Measurements from ENCODE around the gene WHRN. TPM values are rescaled to one million over a fixed set of nuclear protein-coding genes. Genes with fewer than 3 reads are reported as not detected.

The WHRN gene
- total RNA-seq, 4 donors from 2014 or later, result 5.4 to 23.6 (median 8.5) TPM

DNA sequence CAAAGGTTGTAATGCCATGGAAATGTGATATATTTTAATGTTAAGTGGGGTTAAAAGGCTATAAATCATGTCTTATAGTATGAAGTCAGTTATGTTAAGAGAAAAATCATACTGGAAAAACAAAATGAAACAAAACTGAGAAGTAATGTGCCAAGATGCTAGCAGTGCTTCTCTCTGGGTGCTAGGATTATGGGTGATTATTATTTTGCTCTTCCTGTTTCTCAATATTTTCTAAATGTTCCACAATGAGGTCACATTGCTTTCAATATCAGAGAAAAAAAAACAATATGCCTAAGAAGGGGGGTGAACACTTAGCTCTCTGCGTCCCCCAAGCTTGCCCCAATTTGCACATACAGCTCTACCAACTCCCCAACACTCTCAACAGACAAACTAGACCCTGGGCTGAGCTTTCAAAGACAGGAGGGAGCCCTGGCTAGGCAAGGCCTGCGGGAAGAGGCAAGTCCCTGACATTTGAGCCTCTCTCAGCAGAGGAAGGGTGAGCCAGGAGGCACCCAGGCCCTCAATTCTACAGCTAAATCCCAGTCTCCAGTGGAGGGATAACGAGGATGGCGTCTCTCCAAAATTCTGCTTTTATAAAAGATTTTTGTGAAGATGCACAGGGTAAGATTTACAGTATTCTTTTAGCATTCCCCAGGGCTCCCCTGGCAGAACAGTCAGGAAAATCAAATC is 24.4 kb downstream of the WHRN start:
- no peaks in the 10 kb centered on the region for H3K36me3 ChIP-seq
- no peaks in the 10 kb centered on the region for H3K27me3 ChIP-seq
- TF ChIP-seq POLR2A (IDR thresholded peaks at IDR 0.05), result no peak
- no peak for TF ChIP-seq POLR2AphosphoS5 (IDR thresholded peaks at IDR 0.05)
- no peak for DNase-seq
- H3K27ac ChIP-seq, result no peak overlapping the region
- H3K9me3 ChIP-seq, result no peaks in the 10 kb centered on the region
- in situ Hi-C loops (cut with MboI; ENCODE audit: low pct_ligation_motif_present in 1 of 4, low pct_unique_long_range_greater_than_20kb in 1 of 4, low sequenced_read_pairs in 3 of 4) (loop anchor here in 2 of 4 donors (10.0 to 25.0 kb wide), 2 partner anchors 174 to 181 kb away; partner anchors contain the start of gene TEX53 (in 2 of the 2)), intact Hi-C loops (cut with DNase I; ENCODE audit: low total_unique reads) (loop anchor here (10.0 kb wide), 2 partner anchors 76 to 174 kb away; partner anchors contain the start of gene TEX53)
- no peaks in the 10 kb centered on the region for H3K4me1 ChIP-seq
- WGBS, 2 donors (ENCODE audit: low coverage in 1 of 2), result 81 to 100% methylated on average over 1 to 4 of the region's 4 CpGs
- H3K4me3 ChIP-seq, result no peak overlapping the region

DNA sequence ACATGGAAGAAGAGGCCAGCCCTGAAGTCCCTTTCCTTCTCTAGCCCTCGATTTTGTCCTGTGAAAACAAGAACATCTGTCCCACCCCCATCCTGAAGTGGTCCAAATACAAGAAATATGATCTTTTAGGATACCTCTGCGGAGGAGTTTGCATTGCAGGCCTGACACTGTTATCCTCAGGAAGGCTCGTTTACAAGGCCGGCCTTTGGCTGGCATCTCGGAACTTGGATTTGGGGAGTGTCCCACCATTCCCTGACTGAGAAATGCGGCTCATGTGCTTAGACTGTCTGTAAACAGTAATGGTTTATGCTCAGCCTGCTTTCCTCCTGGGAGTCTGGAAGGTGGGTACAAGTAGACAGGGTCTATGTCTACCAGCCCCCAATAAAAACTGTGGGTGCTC is 26.4 kb downstream of the WHRN start:
- DNase-seq, result no peak
- intact Hi-C loops (cut with DNase I; ENCODE audit: low total_unique reads), result no loop called here
- Histone ChIP-seq H3K9me3 (no peaks in the 10 kb centered on the region), H3K4me1 (no peaks in the 10 kb centered on the region), H3K27ac (no peak overlapping the region), H3K27me3 (no peaks in the 10 kb centered on the region), H3K36me3 (no peaks in the 10 kb centered on the region), H3K4me3 (no peak overlapping the region)
- TF ChIP-seq POLR2A (IDR thresholded peaks at IDR 0.05), result no peak
- TF ChIP-seq EP300 (IDR thresholded peaks at IDR 0.05; ENCODE audit: low read depth), result no peak
- no peak for TF ChIP-seq POLR2AphosphoS5 (IDR thresholded peaks at IDR 0.05)
- TF ChIP-seq, protein P1, sequence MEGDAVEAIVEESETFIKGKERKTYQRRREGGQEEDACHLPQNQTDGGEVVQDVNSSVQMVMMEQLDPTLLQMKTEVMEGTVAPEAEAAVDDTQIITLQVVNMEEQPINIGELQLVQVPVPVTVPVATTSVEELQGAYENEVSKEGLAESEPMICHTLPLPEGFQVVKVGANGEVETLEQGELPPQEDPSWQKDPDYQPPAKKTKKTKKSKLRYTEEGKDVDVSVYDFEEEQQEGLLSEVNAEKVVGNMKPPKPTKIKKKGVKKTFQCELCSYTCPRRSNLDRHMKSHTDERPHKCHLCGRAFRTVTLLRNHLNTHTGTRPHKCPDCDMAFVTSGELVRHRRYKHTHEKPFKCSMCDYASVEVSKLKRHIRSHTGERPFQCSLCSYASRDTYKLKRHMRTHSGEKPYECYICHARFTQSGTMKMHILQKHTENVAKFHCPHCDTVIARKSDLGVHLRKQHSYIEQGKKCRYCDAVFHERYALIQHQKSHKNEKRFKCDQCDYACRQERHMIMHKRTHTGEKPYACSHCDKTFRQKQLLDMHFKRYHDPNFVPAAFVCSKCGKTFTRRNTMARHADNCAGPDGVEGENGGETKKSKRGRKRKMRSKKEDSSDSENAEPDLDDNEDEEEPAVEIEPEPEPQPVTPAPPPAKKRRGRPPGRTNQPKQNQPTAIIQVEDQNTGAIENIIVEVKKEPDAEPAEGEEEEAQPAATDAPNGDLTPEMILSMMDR (IDR thresholded peaks at IDR 0.05), result no peak
- WGBS, 2 donors (ENCODE audit: low coverage in 1 of 2), result 76 to 100% methylated on average over 1 to 6 of the region's 6 CpGs
- in situ Hi-C loops (cut with MboI; ENCODE audit: low pct_ligation_motif_present in 1 of 4, low pct_unique_long_range_greater_than_20kb in 1 of 4, low sequenced_read_pairs in 3 of 4), result loop anchor here in 1 of 4 donors (25.0 kb wide), 1 partner anchor 183 kb away; the partner anchor contains the start of gene TEX53

DNA sequence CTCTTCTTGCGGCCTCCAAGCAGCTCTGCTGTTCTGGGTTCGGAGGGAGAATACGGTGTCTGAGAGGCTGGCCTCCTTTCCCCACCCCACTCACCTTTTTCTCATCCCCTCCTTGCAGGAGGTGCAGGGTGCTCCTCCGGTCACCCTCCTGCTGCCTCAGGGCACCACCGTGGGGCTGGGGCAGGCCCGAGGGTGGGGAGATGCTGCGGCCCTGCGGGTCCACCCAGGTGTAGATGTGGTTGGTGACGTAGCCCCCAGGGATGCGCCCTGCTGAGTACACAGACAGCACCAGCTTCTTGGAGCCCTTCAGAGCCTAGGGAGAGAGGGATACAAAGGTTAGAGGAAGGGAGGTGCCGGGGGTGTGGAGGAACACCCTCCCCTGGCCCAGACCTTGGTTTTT is 26.8 kb downstream of the WHRN start:
- intact Hi-C loops (cut with DNase I; ENCODE audit: low total_unique reads), result no loop called here

DNA sequence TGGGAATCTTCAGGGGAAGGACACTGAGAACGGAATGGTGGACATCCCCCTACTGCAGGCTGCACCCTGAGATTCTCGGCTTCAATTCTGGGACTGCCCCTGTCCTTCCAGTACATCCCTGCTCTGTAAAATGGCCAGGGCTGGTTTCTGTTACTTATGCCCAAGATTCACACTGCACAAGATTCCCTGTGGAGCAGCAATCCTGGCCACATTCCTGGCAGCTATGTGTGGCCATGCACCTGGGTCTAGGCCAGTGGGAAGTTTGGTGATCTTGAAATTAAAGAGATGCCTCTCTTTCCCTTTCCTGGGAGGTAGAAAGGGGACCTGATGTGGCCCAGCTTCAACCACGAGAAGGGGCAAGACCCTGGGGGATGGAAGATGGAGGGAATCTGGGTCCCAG is 27.6 kb downstream of the WHRN start:
- WGBS, 2 donors (ENCODE audit: low coverage in 1 of 2), result 86% methylated on average over 3 of the region's 3 CpGs; no CpG with 5 or more reads in 1 of the 2 donors
- no peaks in the 10 kb centered on the region for H3K27me3 ChIP-seq
- H3K4me3 ChIP-seq, result no peak overlapping the region
- intact Hi-C loops (cut with DNase I; ENCODE audit: low total_unique reads) (no loop called here), in situ Hi-C loops (cut with MboI; ENCODE audit: low pct_ligation_motif_present in 1 of 4, low pct_unique_long_range_greater_than_20kb in 1 of 4, low sequenced_read_pairs in 3 of 4) (loop anchor here in 1 of 4 donors (25.0 kb wide), 1 partner anchor 185 kb away; the partner anchor contains the start of gene TEX53)
- no peak overlapping the region for H3K27ac ChIP-seq
- no peaks in the 10 kb centered on the region for H3K36me3 ChIP-seq
- H3K4me1 ChIP-seq, result no peaks in the 10 kb centered on the region
- no peak for DNase-seq
- H3K9me3 ChIP-seq, result no peaks in the 10 kb centered on the region
- TF ChIP-seq EP300 (IDR thresholded peaks at IDR 0.05; ENCODE audit: low read depth) (no peak), POLR2AphosphoS5 (IDR thresholded peaks at IDR 0.05) (no peak), POLR2A (IDR thresholded peaks at IDR 0.05) (no peak)
- TF ChIP-seq, protein P1 (IDR thresholded peaks at IDR 0.05), result no peak

More for the DNA sequence above, 26.8 kb downstream of the WHRN start:
- in situ Hi-C loops (cut with MboI; ENCODE audit: low pct_ligation_motif_present in 1 of 4, low pct_unique_long_range_greater_than_20kb in 1 of 4, low sequenced_read_pairs in 3 of 4), result loop anchor here in 1 of 4 donors (25.0 kb wide), 1 partner anchor 184 kb away; the partner anchor contains the start of gene TEX53
- H3K9me3 ChIP-seq, result no peaks in the 10 kb centered on the region
- H3K4me3 ChIP-seq, result no peak overlapping the region
- H3K4me1 ChIP-seq, result no peaks in the 10 kb centered on the region
- H3K36me3 ChIP-seq, result no peaks in the 10 kb centered on the region
- H3K27ac ChIP-seq, result no peak overlapping the region
- TF ChIP-seq POLR2AphosphoS5 (IDR thresholded peaks at IDR 0.05), result no peak
- no peak for TF ChIP-seq POLR2A (IDR thresholded peaks at IDR 0.05)
- TF ChIP-seq, protein P1 (IDR thresholded peaks at IDR 0.05), result no peak
- no peak for TF ChIP-seq EP300 (IDR thresholded peaks at IDR 0.05; ENCODE audit: low read depth)
- H3K27me3 ChIP-seq, result no peaks in the 10 kb centered on the region
- 94% methylated on average over 3 to 11 of the region's 11 CpGs for WGBS, 2 donors (ENCODE audit: low coverage in 1 of 2)
- no peak for DNase-seq

Data from transverse colon (tissue), 4 donors.